Measurements from ENCODE around the gene HM13.

Gene HM13

GRCh38 chr20:31549513-31549880, 35.3 kb downstream of the HM13 start:
- TF ChIP-seq TCF12 (IDR thresholded peaks at IDR 0.05; ENCODE audit: low read depth) (no peak), EP300 (IDR thresholded peaks at IDR 0.05; ENCODE audit: borderline replicate concordance) (no peak), TEAD4 (IDR thresholded peaks at IDR 0.05) (no peak), TAF1 (IDR thresholded peaks at IDR 0.05; ENCODE audit: low read depth) (no peak), MAX (IDR thresholded peaks at IDR 0.05) (no peak), RAD21 (IDR thresholded peaks at IDR 0.05; ENCODE audit: low read depth) (no peak), CEBPB (IDR thresholded peaks at IDR 0.05) (no peak)

DNA sequence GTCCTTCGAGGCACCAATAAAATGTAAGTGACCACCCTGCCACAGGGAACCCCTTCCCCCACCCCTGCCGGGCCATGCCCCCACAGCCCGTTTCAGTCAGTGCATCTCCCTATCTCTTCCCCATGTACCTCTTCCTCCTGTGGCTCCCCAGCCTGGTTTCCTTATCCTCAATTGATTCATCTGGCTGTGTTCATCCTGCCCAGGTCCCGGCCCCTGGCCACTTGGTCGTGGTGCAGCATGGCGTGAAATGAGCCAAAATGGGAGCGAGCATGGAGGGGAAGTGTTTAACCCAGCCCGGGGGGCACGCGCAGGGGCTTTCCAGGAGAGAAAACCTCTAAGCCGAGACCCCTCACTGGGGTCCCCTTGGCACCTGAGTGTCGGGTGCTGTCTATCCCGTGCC, 35.9 kb downstream of the HM13 start:
- TF ChIP-seq, protein P1, sequence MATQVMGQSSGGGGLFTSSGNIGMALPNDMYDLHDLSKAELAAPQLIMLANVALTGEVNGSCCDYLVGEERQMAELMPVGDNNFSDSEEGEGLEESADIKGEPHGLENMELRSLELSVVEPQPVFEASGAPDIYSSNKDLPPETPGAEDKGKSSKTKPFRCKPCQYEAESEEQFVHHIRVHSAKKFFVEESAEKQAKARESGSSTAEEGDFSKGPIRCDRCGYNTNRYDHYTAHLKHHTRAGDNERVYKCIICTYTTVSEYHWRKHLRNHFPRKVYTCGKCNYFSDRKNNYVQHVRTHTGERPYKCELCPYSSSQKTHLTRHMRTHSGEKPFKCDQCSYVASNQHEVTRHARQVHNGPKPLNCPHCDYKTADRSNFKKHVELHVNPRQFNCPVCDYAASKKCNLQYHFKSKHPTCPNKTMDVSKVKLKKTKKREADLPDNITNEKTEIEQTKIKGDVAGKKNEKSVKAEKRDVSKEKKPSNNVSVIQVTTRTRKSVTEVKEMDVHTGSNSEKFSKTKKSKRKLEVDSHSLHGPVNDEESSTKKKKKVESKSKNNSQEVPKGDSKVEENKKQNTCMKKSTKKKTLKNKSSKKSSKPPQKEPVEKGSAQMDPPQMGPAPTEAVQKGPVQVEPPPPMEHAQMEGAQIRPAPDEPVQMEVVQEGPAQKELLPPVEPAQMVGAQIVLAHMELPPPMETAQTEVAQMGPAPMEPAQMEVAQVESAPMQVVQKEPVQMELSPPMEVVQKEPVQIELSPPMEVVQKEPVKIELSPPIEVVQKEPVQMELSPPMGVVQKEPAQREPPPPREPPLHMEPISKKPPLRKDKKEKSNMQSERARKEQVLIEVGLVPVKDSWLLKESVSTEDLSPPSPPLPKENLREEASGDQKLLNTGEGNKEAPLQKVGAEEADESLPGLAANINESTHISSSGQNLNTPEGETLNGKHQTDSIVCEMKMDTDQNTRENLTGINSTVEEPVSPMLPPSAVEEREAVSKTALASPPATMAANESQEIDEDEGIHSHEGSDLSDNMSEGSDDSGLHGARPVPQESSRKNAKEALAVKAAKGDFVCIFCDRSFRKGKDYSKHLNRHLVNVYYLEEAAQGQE (IDR thresholded peaks at IDR 0.05; ENCODE audit: low read depth): no peak
- TF ChIP-seq EGR1 (IDR thresholded peaks at IDR 0.05) (no peak), MAX (IDR thresholded peaks at IDR 0.05) (no peak), ZBTB7A (IDR thresholded peaks at IDR 0.05; ENCODE audit: low read depth) (no peak), YY1 (IDR thresholded peaks at IDR 0.05; ENCODE audit: low read depth) (no peak), CREB1 (IDR thresholded peaks at IDR 0.05; ENCODE audit: low read depth) (no peak), EP300 (IDR thresholded peaks at IDR 0.05; ENCODE audit: borderline replicate concordance) (no peak), FOXM1 (IDR thresholded peaks at IDR 0.05; ENCODE audit: borderline replicate concordance, low read depth) (no peak), TEAD4 (IDR thresholded peaks at IDR 0.05) (no peak), TAF1 (IDR thresholded peaks at IDR 0.05; ENCODE audit: low read depth) (no peak), RAD21 (IDR thresholded peaks at IDR 0.05; ENCODE audit: low read depth) (no peak)
- TF ChIP-seq, protein P2, sequence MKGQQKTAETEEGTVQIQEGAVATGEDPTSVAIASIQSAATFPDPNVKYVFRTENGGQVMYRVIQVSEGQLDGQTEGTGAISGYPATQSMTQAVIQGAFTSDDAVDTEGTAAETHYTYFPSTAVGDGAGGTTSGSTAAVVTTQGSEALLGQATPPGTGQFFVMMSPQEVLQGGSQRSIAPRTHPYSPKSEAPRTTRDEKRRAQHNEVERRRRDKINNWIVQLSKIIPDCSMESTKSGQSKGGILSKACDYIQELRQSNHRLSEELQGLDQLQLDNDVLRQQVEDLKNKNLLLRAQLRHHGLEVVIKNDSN (IDR thresholded peaks at IDR 0.05): no peak

DNA sequence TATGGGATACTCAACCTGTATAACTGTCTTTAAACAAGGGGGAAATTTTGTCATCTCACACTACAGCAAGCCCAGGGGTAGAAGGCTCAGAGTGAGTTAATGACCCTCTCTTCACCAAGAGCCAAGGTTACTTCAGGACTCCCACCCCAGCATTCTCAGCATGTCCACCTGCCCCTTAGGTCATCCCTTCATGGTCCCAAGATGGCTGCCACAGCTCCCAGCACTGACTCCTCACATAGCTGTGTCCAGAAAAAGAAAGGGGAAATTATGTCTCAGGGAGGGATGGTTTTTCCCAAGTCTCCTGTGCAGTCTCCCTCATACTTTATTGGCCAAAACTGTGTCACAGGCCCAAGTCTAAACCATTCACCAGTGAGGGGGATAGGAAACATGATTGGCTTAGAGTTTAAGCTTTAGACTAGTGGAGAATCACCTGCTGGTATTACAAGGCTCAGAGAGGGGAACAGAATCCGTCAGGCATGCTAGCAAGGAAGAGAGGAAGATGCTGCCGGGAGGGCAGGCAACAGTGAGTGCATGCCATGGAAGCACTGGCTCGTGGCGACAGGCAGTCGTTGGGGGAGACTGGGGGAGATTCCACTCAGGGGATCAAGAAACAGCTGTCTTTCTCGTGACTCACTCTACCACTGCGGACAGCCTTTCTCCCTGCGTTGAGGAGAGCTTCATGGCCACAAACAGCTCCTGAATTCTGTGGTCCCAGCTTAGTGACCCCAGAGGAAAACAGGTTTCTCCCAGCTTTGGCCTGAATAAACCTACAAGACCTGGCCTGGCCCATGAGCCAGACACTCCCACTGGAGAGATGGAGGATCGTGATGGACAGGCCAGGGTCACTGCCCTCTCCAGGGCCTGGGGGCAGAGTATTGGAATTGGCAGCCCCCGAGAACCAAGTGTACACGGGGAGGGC, 37.2 kb downstream of the HM13 start:
- TF ChIP-seq TCF12 (IDR thresholded peaks at IDR 0.05; ENCODE audit: low read depth): peak; percentile 66; the same call in 1 of the 2 replicates
- no peak for TF ChIP-seq CEBPB (IDR thresholded peaks at IDR 0.05)
- TF ChIP-seq NFIC (IDR thresholded peaks at IDR 0.05): no peak
- TF ChIP-seq YY1 (IDR thresholded peaks at IDR 0.05; ENCODE audit: low read depth): peak; percentile 56
- no peak for TF ChIP-seq FOXM1 (IDR thresholded peaks at IDR 0.05; ENCODE audit: borderline replicate concordance, low read depth)
- TF ChIP-seq, protein P1 (IDR thresholded peaks at IDR 0.05; ENCODE audit: low read depth): no peak
- no peak for TF ChIP-seq CREB1 (IDR thresholded peaks at IDR 0.05; ENCODE audit: low read depth)
- no peak for TF ChIP-seq MAX (IDR thresholded peaks at IDR 0.05)
- TF ChIP-seq RAD21 (IDR thresholded peaks at IDR 0.05; ENCODE audit: low read depth): no peak
- TF ChIP-seq ZBTB7A (IDR thresholded peaks at IDR 0.05; ENCODE audit: low read depth): no peak
- TF ChIP-seq EP300 (IDR thresholded peaks at IDR 0.05; ENCODE audit: borderline replicate concordance): peak; percentile 65; the same call in 1 of the 2 replicates
- no peak for TF ChIP-seq EGR1 (IDR thresholded peaks at IDR 0.05)
- no peak for TF ChIP-seq TAF1 (IDR thresholded peaks at IDR 0.05; ENCODE audit: low read depth)
- peak; percentile 85 for TF ChIP-seq TEAD4 (IDR thresholded peaks at IDR 0.05)
- TF ChIP-seq, protein P2 (IDR thresholded peaks at IDR 0.05): no peak

DNA sequence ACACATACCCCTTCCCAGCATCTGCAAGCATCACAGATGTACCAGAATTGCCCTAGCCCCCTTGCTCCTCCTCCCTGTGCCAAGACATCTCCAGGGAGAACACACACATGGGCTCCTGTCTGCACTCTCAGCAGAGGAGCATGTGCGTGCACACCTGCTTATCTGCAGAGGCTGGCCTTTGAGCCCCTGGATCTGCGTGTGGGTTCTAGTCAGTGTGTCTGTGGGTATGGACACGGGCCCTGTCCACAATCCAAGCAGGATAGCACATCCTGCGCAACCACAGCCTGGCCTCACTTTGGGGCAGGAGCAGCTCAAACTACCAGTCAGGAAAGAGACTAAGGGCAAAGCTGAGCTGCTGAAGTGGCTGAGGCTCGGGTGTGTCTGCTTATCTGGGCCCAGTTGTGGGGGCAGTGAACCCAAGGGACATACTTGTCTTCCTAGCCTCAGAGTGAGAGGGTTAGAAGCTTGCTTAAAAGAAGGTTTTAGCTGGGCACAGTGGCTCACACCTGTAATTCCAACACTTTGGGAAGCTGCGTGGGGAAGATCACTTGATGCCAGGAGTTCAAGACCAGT, 41.0 kb downstream of the HM13 start:
- no peak for TF ChIP-seq TEAD4 (IDR thresholded peaks at IDR 0.05)
- TF ChIP-seq CEBPB (IDR thresholded peaks at IDR 0.05): no peak
- TF ChIP-seq NFIC (IDR thresholded peaks at IDR 0.05): no peak
- TF ChIP-seq ZBTB7A (IDR thresholded peaks at IDR 0.05; ENCODE audit: low read depth): no peak
- TF ChIP-seq, protein P2 (IDR thresholded peaks at IDR 0.05): no peak
- TF ChIP-seq YY1 (IDR thresholded peaks at IDR 0.05; ENCODE audit: low read depth): no peak
- no peak for TF ChIP-seq RAD21 (IDR thresholded peaks at IDR 0.05; ENCODE audit: low read depth)

DNA sequence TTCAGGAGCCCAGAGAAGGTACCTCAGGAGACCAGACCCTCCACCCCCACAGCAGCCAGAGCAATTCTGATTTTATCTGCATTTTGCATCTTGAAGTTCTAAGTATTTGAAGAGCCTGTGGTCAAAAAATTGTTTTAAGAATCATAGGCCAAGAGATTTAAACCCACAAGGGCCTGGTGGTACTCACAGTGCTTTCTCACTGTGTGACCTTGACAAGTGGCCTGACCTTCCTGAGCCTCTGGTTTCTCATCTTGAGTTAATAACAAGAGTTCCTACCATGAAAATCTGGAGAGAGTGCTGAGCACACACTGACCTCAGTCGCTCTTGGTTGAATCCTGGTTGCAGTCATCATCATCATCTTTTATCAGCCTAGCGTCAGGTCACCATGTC, 45.5 kb downstream of the HM13 start:
- TF ChIP-seq CREB1 (IDR thresholded peaks at IDR 0.05; ENCODE audit: low read depth): no peak
- no peak for TF ChIP-seq EP300 (IDR thresholded peaks at IDR 0.05; ENCODE audit: borderline replicate concordance)
- TF ChIP-seq NFIC (IDR thresholded peaks at IDR 0.05): no peak
- TF ChIP-seq, protein P2 (IDR thresholded peaks at IDR 0.05): no peak
- TF ChIP-seq MAX (IDR thresholded peaks at IDR 0.05): no peak
- TF ChIP-seq RAD21 (IDR thresholded peaks at IDR 0.05; ENCODE audit: low read depth): no peak
- no peak for TF ChIP-seq YY1 (IDR thresholded peaks at IDR 0.05; ENCODE audit: low read depth)
- TF ChIP-seq, protein P1 (IDR thresholded peaks at IDR 0.05; ENCODE audit: low read depth): no peak
- no peak for TF ChIP-seq FOXM1 (IDR thresholded peaks at IDR 0.05; ENCODE audit: borderline replicate concordance, low read depth)
- no peak for TF ChIP-seq TAF1 (IDR thresholded peaks at IDR 0.05; ENCODE audit: low read depth)
- no peak for TF ChIP-seq TEAD4 (IDR thresholded peaks at IDR 0.05)
- TF ChIP-seq CEBPB (IDR thresholded peaks at IDR 0.05): no peak
- no peak for TF ChIP-seq ZBTB7A (IDR thresholded peaks at IDR 0.05; ENCODE audit: low read depth)
- TF ChIP-seq TCF12 (IDR thresholded peaks at IDR 0.05; ENCODE audit: low read depth): no peak
- TF ChIP-seq EGR1 (IDR thresholded peaks at IDR 0.05): no peak

Measured in Ishikawa (cell line).